GM06990 (cell line): ENCODE data around the gene ZC3HAV1.
A peak's percentile ranks its signal among the peaks of the same experiment; 100 is the strongest.
"Not testable (repeated sequence)": the region's sequence is repeated elsewhere in the genome, so short reads cannot be mapped to it uniquely, and the experiment has no call there.

Experiments
- DNase-seq: peaks from one replicate; pipeline ENCODE4 v3.0.0-alpha.2; 2011; ENCODE audit not compliant: insufficient read length; ENCODE audit errors: extremely low read depth
- H3K27me3 ChIP-seq: replicated peaks from 2 replicates; pipeline ENCODE4 v1.6.0; 2011; ENCODE audit warnings: low read length; ENCODE audit not compliant: control insufficient read depth, insufficient read depth
- H3K36me3 ChIP-seq: 2 replicates; pipeline ENCODE4 v1.5.1; 2011; ENCODE audit warnings: low read length; ENCODE audit not compliant: control insufficient read depth, insufficient read depth
- H3K4me3 ChIP-seq: replicated peaks from 2 replicates; pipeline ENCODE4 v1.5.1; 2011; ENCODE audit warnings: low read depth, mild to moderate bottlenecking, control low read depth, low read length
- CTCF ChIP-seq: IDR thresholded peaks from 2 replicates; pipeline ENCODE4 v1.5.1; 2011; ENCODE audit warnings: low read length, control low read depth, mild to moderate bottlenecking, inconsistent platforms; ENCODE audit not compliant: insufficient read depth, poor library complexity, severe bottlenecking

Gene ZC3HAV1

GRCh38 chr7:139094596-139094995 lies 14.9 kb downstream of the ZC3HAV1 start:
- no peak for TF ChIP-seq CTCF
- H3K36me3 ChIP-seq, result peaks cover 4% of the 10 kb centered on the region
- no peak for DNase-seq
- H3K4me3 ChIP-seq, result peak overlapping the region; percentile 22; the same call in 1 of the 2 replicates
- no peaks in the 10 kb centered on the region for H3K27me3 ChIP-seq

GRCh38 chr7:139094030-139094429 lies 15.5 kb downstream of the ZC3HAV1 start:
- DNase-seq, result no peak
- Histone ChIP-seq H3K36me3 (peaks cover 6% of the 10 kb centered on the region), H3K27me3 (no peaks in the 10 kb centered on the region), H3K4me3 (no peak overlapping the region)
- TF ChIP-seq CTCF, result no peak

- not testable (repeated sequence) for H3K36me3 ChIP-seq, H3K27me3 ChIP-seq, DNase-seq, H3K4me3 ChIP-seq
These were observed 16.0 kb downstream of the ZC3HAV1 start for GRCh38 chr7:139093512-139093911.

GRCh38 chr7:139092090-139092796 lies 17.3 kb downstream of the ZC3HAV1 start:
- Histone ChIP-seq H3K27me3 (no peaks in the 10 kb centered on the region), H3K4me3 (no peak overlapping the region), H3K36me3 (peaks cover 13% of the 10 kb centered on the region)
- DNase-seq, result no peak
- TF ChIP-seq CTCF, result no peak

- peaks cover 13% of the 10 kb centered on the region for H3K36me3 ChIP-seq
- TF ChIP-seq CTCF, result no peak
- no peak overlapping the region for H3K4me3 ChIP-seq
- H3K27me3 ChIP-seq, result no peaks in the 10 kb centered on the region
- no peak for DNase-seq
These were observed 17.9 kb downstream of the ZC3HAV1 start for GRCh38 chr7:139091677-139091996.

GRCh38 chr7:139089118-139089517 lies 20.4 kb downstream of the ZC3HAV1 start:
- TF ChIP-seq CTCF, result no peak
- Histone ChIP-seq H3K27me3 (no peaks in the 10 kb centered on the region), H3K4me3 (no peak overlapping the region), H3K36me3 (peaks cover 19% of the 10 kb centered on the region)
- DNase-seq, result no peak
